ENCODE results near the gene AGO3. TPM values are rescaled to one million over a fixed set of nuclear protein-coding genes. Genes with fewer than 3 reads are reported as not detected.

AGO3 gene
- total and polyA plus RNA-seq, 2 experiments from 2014 or later: 19.2 to 27.3 TPM

DNA sequence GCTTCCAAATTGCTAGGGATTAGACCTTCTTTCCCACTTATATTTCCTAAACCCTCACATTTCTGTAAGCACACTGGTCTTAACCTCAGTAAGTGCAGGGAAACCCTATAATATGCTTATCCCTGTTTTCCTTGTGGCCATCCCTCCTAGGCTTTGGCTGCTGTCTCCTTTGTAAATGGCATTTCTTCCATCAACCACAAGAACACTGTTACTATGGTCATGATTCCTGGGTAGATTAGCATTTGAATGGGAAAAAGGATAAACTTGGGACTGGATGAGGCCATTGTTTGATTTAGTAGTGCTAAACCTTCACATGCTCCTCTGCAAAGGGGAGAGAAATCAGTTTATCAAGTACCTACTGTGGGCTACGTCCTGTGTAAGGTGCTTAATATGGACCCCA lies 16.2 kb upstream of the AGO3 start:
- no peaks in the 10 kb centered on the region for H3F3A ChIP-seq (replicated peaks; ENCODE audit: low read depth)
- no peak overlapping the region for H3K4me3 ChIP-seq
- no peaks in the 10 kb centered on the region for H3K9me2 ChIP-seq (ENCODE audit: insufficient read depth)
- no peak overlapping the region for H3K27ac ChIP-seq (ENCODE audit: low read depth)
- no peak overlapping the region for H3K4me2 ChIP-seq
- H2AFZ ChIP-seq: no peak overlapping the region
- no peak for TF ChIP-seq CREB1 (CRISPR knock-in tag; IDR thresholded peaks at IDR 0.05; ENCODE audit: low read depth)
- no peak for TF ChIP-seq EZH2 (IDR thresholded peaks at IDR 0.05; ENCODE audit: low read depth, unreplicated experiment)
- no peak for TF ChIP-seq ZNF114 (CRISPR knock-in tag; IDR thresholded peaks at IDR 0.05)
- no peak for TF ChIP-seq ZNF331 (CRISPR knock-in tag; IDR thresholded peaks at IDR 0.05; ENCODE audit: low read depth)
- TF ChIP-seq, protein P1, sequence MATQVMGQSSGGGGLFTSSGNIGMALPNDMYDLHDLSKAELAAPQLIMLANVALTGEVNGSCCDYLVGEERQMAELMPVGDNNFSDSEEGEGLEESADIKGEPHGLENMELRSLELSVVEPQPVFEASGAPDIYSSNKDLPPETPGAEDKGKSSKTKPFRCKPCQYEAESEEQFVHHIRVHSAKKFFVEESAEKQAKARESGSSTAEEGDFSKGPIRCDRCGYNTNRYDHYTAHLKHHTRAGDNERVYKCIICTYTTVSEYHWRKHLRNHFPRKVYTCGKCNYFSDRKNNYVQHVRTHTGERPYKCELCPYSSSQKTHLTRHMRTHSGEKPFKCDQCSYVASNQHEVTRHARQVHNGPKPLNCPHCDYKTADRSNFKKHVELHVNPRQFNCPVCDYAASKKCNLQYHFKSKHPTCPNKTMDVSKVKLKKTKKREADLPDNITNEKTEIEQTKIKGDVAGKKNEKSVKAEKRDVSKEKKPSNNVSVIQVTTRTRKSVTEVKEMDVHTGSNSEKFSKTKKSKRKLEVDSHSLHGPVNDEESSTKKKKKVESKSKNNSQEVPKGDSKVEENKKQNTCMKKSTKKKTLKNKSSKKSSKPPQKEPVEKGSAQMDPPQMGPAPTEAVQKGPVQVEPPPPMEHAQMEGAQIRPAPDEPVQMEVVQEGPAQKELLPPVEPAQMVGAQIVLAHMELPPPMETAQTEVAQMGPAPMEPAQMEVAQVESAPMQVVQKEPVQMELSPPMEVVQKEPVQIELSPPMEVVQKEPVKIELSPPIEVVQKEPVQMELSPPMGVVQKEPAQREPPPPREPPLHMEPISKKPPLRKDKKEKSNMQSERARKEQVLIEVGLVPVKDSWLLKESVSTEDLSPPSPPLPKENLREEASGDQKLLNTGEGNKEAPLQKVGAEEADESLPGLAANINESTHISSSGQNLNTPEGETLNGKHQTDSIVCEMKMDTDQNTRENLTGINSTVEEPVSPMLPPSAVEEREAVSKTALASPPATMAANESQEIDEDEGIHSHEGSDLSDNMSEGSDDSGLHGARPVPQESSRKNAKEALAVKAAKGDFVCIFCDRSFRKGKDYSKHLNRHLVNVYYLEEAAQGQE (IDR thresholded peaks at IDR 0.05; ENCODE audit: unreplicated experiment): no peak
- no peak for TF ChIP-seq STAT1 (IDR thresholded peaks at IDR 0.05; ENCODE audit: unreplicated experiment)
- no peaks in the 10 kb centered on the region for H3K27me3 ChIP-seq (ENCODE audit: insufficient read depth)
- Mint-ChIP-seq H3K4me3 (no peak overlapping the region), H3K9me3 (no peaks in the 10 kb centered on the region), H3K4me1 (peaks cover 6% of the 10 kb centered on the region; the same call in 1 of the 3 replicates), H3K27me3 (ENCODE audit: insufficient read depth, low read depth, poor library complexity) (peaks cover 2% of the 10 kb centered on the region), H3K36me3 (ENCODE audit: low read depth) (peaks cover 94% of the 10 kb centered on the region), H3K27ac (no peak overlapping the region)
- H3K79me2 ChIP-seq (replicated peaks; ENCODE audit: insufficient read depth): no peaks in the 10 kb centered on the region
- H3K36me3 ChIP-seq (ENCODE audit: insufficient read depth): peaks cover 82% of the 10 kb centered on the region
- H3K4me1 ChIP-seq (ENCODE audit: insufficient read depth): no peaks in the 10 kb centered on the region
- peaks cover 27% of the 10 kb centered on the region for H4K20me1 ChIP-seq (replicated peaks; ENCODE audit: insufficient read depth)
- DNase-seq (ENCODE audit: low spot score): no peak
- no peak for ATAC-seq

DNA sequence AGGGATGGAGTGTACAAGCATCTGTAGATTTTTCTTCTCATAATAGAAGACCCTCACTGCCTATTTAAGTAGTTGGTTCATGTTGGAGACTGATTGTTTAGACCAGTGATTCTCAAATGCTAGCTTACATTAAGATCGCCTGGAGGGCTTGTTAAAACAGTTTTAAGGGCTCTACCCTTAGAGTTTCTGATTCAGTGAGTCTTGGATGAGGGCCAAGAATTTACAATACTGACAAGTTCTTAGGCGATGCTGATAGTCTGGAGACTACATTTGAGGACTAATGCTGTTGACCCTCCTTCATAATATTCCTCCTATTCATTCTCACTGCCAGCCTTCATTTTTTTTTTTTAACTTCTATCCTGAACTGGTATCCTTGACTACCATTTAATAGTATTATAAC lies 15.2 kb upstream of the AGO3 start:
- Mint-ChIP-seq H3K4me3 (no peak overlapping the region), H3K27ac (no peak overlapping the region), H3K36me3 (ENCODE audit: low read depth) (peaks cover 94% of the 10 kb centered on the region), H3K4me1 (peaks cover 10% of the 10 kb centered on the region), H3K9me3 (no peaks in the 10 kb centered on the region), H3K27me3 (ENCODE audit: insufficient read depth, low read depth, poor library complexity) (peaks cover 4% of the 10 kb centered on the region)
- Histone ChIP-seq H3K27ac (ENCODE audit: low read depth) (no peak overlapping the region), H3K79me2 (replicated peaks; ENCODE audit: insufficient read depth) (no peaks in the 10 kb centered on the region), H3F3A (replicated peaks; ENCODE audit: low read depth) (no peaks in the 10 kb centered on the region), H3K4me3 (no peak overlapping the region), H2AFZ (no peak overlapping the region), H3K27me3 (ENCODE audit: insufficient read depth) (no peaks in the 10 kb centered on the region), H3K4me2 (no peak overlapping the region), H4K20me1 (replicated peaks; ENCODE audit: insufficient read depth) (peaks cover 34% of the 10 kb centered on the region), H3K4me1 (ENCODE audit: insufficient read depth) (no peaks in the 10 kb centered on the region), H3K9me2 (ENCODE audit: insufficient read depth) (no peaks in the 10 kb centered on the region), H3K36me3 (ENCODE audit: insufficient read depth) (peaks cover 82% of the 10 kb centered on the region)
- ATAC-seq: no peak
- DNase-seq (ENCODE audit: low spot score): no peak
- TF ChIP-seq NANOG (IDR thresholded peaks at IDR 0.05; ENCODE audit: borderline replicate concordance) (no peak), EZH2phosphoT487 (IDR thresholded peaks at IDR 0.05; ENCODE audit: unreplicated experiment) (no peak), STAT1 (IDR thresholded peaks at IDR 0.05; ENCODE audit: unreplicated experiment) (no peak), ZNF114 (CRISPR knock-in tag; IDR thresholded peaks at IDR 0.05) (no peak), JUNB (IDR thresholded peaks at IDR 0.05; ENCODE audit: unreplicated experiment) (no peak), EZH2 (IDR thresholded peaks at IDR 0.05; ENCODE audit: low read depth, unreplicated experiment) (no peak), CREB1 (CRISPR knock-in tag; IDR thresholded peaks at IDR 0.05; ENCODE audit: low read depth) (no peak)
- TF ChIP-seq, protein P2, sequence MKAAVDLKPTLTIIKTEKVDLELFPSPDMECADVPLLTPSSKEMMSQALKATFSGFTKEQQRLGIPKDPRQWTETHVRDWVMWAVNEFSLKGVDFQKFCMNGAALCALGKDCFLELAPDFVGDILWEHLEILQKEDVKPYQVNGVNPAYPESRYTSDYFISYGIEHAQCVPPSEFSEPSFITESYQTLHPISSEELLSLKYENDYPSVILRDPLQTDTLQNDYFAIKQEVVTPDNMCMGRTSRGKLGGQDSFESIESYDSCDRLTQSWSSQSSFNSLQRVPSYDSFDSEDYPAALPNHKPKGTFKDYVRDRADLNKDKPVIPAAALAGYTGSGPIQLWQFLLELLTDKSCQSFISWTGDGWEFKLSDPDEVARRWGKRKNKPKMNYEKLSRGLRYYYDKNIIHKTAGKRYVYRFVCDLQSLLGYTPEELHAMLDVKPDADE (IDR thresholded peaks at IDR 0.05): no peak
- TF ChIP-seq, protein P3, sequence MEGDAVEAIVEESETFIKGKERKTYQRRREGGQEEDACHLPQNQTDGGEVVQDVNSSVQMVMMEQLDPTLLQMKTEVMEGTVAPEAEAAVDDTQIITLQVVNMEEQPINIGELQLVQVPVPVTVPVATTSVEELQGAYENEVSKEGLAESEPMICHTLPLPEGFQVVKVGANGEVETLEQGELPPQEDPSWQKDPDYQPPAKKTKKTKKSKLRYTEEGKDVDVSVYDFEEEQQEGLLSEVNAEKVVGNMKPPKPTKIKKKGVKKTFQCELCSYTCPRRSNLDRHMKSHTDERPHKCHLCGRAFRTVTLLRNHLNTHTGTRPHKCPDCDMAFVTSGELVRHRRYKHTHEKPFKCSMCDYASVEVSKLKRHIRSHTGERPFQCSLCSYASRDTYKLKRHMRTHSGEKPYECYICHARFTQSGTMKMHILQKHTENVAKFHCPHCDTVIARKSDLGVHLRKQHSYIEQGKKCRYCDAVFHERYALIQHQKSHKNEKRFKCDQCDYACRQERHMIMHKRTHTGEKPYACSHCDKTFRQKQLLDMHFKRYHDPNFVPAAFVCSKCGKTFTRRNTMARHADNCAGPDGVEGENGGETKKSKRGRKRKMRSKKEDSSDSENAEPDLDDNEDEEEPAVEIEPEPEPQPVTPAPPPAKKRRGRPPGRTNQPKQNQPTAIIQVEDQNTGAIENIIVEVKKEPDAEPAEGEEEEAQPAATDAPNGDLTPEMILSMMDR (conservative IDR thresholded peaks at IDR 0.05; ENCODE audit: low read depth in 2 of 2): no peak
